Tibial nerve (tissue), 4 donors: ENCODE data around the gene IL17RD. TPM values are rescaled to one million over a fixed set of nuclear protein-coding genes. Genes with fewer than 3 reads are reported as not detected.
A peak's percentile ranks its signal among the peaks of the same experiment; 100 is the strongest.

Experiments
- DNase-seq, 2 donors: peaks; one replicate each; pipeline ENCODE4 v3.0.0-alpha.2; 2019; ENCODE audit warnings: low spot score in 2 of 2
- H3K27ac ChIP-seq, 4 donors: fragments of 200-600 bp; sonication (generic) in 3 of 4; one replicate each; pipeline ENCODE4 v1.5.1; 2017 to 2019; ENCODE audit warnings: mild to moderate bottlenecking in 1 of 4
- H3K27me3 ChIP-seq, 2 donors: fragments of 200-600 bp; sonication (generic) in 1 of 2; one replicate each; pipeline versions ENCODE4 v1.5.1 to v1.6.0; 2017 to 2019
- H3K36me3 ChIP-seq, 3 donors: fragments of 200-600 bp; sonication (generic); one replicate each; pipeline ENCODE4 v1.5.1; 2018 to 2019
- H3K4me1 ChIP-seq, 4 donors: fragments of 200-600 bp; sonication (generic) in 3 of 4; one replicate each; pipeline ENCODE4 v1.5.1; 2017 to 2019
- H3K4me3 ChIP-seq, 4 donors: fragments of 200-600 bp; sonication (generic) in 3 of 4; one replicate each; pipeline ENCODE4 v1.5.1; 2017 to 2019; ENCODE audit warnings: mild to moderate bottlenecking in 1 of 4, moderate library complexity in 1 of 4
- H3K9me3 ChIP-seq, 4 donors: fragments of 200-600 bp; sonication (generic) in 3 of 4; one replicate each; pipeline ENCODE4 v1.5.1; 2017 to 2019
- EP300 ChIP-seq, 2 donors: sonication (generic); formaldehyde crosslinking; IDR thresholded peaks; one replicate each; pipeline ENCODE4 v1.6.1; 2017; ENCODE audit warnings: antibody characterized with exemption in 2 of 2, mild to moderate bottlenecking in 1 of 2
- POLR2A ChIP-seq, 2 donors: fragments of 450-650 bp; IDR thresholded peaks; one replicate each; pipeline ENCODE4 v1.6.1; 2017; ENCODE audit warnings: antibody characterized with exemption in 2 of 2, mild to moderate bottlenecking in 2 of 2, moderate library complexity in 2 of 2
- WGBS, 2 donors: methylation state at CpG; one replicate each; pipeline ENCODE4 v1.1.5; 2018; 5-methylcytosine and 5-hydroxymethylcytosine counted together
- total RNA-seq, 4 donors: library from RNA; depleted of rRNA; stranded (reverse); fragments of >200 nt; gene quantifications; one replicate each; pipeline ENCODE4 v1.1.0, GENCODE V29; 2016
- TF ChIP-seq, protein P1 (sequence below), 5 experiments: fragments of 200-600 bp in 3 of 5; fragments of 450-650 bp in 2 of 5; sonication (generic) in 3 of 5; IDR thresholded peaks; one replicate each; pipeline ENCODE4 v1.5.1; 2016 to 2019; ENCODE audit warnings: antibody characterized with exemption in 5 of 5, mild to moderate bottlenecking in 3 of 5, moderate library complexity in 2 of 5

IL17RD gene
- total RNA-seq, 4 donors from 2014 or later = 9.8 to 13.8 (median 10.1) TPM

DNA sequence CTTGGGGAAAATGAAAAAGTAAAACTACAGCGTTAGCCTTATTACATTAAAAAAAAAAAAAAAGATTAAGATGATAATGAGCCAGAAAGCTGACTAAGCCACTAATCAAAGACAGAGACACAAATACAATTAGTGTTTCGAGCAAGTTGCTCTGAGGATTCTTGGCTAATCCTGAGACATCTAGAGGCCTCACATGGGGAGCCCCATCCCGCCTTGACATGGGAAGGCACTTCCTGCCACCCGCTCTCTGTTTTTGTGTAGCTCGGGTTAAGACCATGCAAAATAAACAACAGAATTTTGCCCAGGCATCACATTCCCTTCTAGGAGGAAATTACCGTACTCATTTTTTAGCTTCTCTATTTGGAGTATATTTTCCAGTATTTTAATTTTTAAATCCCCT, 19.4 kb upstream of the IL17RD start:
- no peaks in the 10 kb centered on the region for H3K36me3 ChIP-seq
- 23 to 31% methylated on average over 6 of the region's 6 CpGs for WGBS, 2 donors
- no peak for TF ChIP-seq POLR2A (IDR thresholded peaks at IDR 0.05)
- H3K27me3 ChIP-seq = no peaks in the 10 kb centered on the region
- no peaks in the 10 kb centered on the region for H3K4me1 ChIP-seq
- no peak overlapping the region for H3K27ac ChIP-seq
- H3K9me3 ChIP-seq = no peaks in the 10 kb centered on the region
- H3K4me3 ChIP-seq = no peak overlapping the region
- DNase-seq = no peak

DNA sequence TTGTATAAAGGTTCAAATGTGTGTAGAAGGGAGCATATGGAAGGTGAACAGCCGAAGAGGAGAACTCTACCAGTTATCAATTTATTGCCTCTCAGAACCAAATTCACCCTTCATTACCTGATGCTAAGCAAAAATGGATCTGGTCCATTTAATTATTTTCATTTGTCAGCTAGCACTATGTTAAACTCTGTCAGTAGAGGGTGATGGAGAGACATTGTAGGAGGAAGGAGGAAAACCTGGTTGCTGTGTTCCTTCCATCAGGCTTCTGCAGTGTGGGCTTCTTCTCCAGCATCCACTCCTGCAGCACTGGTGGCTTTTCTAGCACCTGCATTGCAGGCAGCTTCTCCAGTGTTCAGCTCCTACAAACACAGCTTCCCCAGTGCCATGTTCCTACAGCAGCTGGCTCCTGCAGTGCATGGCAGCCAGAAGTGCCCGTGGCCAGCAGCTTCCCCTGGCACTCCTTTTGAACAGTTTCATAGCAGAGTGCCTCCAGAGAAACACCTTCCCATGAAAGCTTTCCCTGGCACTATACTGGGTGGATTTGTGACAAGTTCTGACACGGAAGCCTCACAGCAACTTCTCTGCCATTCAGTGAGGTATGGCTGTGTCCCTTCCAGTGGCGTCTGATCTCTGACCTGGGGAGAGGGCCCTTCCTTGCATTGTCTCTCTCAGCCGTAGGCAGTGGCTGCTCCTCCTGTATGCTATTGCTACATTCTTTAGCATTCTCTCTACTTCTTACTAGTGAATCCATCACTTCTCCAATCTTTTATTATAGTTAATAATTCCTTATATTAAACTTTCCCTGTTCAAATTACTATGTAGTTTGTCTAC, 14.6 kb upstream of the IL17RD start:
- no peak overlapping the region for H3K27ac ChIP-seq
- no peak for DNase-seq
- no peak for TF ChIP-seq EP300 (IDR thresholded peaks at IDR 0.05)
- TF ChIP-seq POLR2A (IDR thresholded peaks at IDR 0.05) = no peak
- TF ChIP-seq, protein P1, sequence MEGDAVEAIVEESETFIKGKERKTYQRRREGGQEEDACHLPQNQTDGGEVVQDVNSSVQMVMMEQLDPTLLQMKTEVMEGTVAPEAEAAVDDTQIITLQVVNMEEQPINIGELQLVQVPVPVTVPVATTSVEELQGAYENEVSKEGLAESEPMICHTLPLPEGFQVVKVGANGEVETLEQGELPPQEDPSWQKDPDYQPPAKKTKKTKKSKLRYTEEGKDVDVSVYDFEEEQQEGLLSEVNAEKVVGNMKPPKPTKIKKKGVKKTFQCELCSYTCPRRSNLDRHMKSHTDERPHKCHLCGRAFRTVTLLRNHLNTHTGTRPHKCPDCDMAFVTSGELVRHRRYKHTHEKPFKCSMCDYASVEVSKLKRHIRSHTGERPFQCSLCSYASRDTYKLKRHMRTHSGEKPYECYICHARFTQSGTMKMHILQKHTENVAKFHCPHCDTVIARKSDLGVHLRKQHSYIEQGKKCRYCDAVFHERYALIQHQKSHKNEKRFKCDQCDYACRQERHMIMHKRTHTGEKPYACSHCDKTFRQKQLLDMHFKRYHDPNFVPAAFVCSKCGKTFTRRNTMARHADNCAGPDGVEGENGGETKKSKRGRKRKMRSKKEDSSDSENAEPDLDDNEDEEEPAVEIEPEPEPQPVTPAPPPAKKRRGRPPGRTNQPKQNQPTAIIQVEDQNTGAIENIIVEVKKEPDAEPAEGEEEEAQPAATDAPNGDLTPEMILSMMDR (IDR thresholded peaks at IDR 0.05) = peak in 1 of 5 experiments; percentile 7
- H3K36me3 ChIP-seq = no peaks in the 10 kb centered on the region
- no peaks in the 10 kb centered on the region for H3K27me3 ChIP-seq
- no peak overlapping the region for H3K4me3 ChIP-seq
- no peaks in the 10 kb centered on the region for H3K4me1 ChIP-seq
- H3K9me3 ChIP-seq = no peaks in the 10 kb centered on the region
- WGBS, 2 donors = 63 to 81% methylated on average over 5 of the region's 5 CpGs

DNA sequence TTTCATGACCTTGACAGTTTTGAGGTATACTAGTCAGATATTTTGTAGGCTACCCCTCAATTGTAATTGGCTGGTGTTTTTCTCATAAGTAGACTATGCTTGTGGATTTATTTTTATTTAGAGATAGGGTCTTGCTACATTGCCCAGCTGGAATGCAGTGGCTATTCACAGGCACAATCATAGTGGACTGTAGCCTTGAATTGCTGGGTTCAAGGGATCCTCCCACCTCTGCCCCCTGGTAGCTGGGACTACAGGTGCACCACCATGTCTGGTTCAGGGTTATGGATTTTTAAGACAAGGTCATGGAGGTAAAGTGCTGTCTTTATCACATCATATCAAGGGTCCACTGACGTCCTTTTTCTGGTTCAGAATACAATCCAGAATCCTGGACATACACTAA, 10.9 kb upstream of the IL17RD start:
- TF ChIP-seq POLR2A (IDR thresholded peaks at IDR 0.05) = no peak
- no peak for TF ChIP-seq EP300 (IDR thresholded peaks at IDR 0.05)
- TF ChIP-seq, protein P1 (IDR thresholded peaks at IDR 0.05) = no peak
- H3K36me3 ChIP-seq = no peaks in the 10 kb centered on the region
- no peaks in the 10 kb centered on the region for H3K4me1 ChIP-seq
- H3K27me3 ChIP-seq = no peaks in the 10 kb centered on the region
- H3K4me3 ChIP-seq = no peak overlapping the region
- no peaks in the 10 kb centered on the region for H3K9me3 ChIP-seq
- 76 to 89% methylated on average over 1 of the region's 1 CpG for WGBS, 2 donors
- no peak for DNase-seq
- no peak overlapping the region for H3K27ac ChIP-seq

DNA sequence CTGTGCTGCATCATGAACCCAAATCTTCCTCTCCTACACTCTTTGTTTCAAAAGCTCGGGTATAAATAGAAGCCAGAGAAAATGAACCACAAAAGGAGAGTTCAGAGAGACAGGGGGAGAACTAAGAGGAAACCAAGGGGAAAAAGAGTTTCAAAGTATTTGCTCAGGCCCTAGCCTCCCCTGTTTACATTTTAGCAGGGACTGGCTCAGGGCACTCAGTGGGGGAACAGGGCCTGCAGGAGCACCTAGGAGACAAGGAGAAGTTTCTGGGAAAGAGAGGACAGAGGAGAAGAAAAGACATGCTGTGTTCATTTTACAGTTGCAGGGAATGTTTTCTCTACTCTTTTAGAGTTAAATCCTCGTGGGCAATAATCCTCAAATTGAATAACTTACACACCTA, 8.5 kb upstream of the IL17RD start:
- TF ChIP-seq POLR2A (IDR thresholded peaks at IDR 0.05) (no peak), EP300 (IDR thresholded peaks at IDR 0.05) (no peak)
- TF ChIP-seq, protein P1 (IDR thresholded peaks at IDR 0.05) = no peak
- no peaks in the 10 kb centered on the region for H3K27me3 ChIP-seq
- H3K27ac ChIP-seq = no peak overlapping the region
- DNase-seq = no peak
- H3K4me1 ChIP-seq = peaks cover 0 to 10% (median 0%) of the 10 kb centered on the region in 4 donors
- no peaks in the 10 kb centered on the region for H3K36me3 ChIP-seq
- WGBS, 2 donors = 41 to 55% methylated on average over 2 of the region's 2 CpGs
- H3K9me3 ChIP-seq = no peaks in the 10 kb centered on the region
- no peak overlapping the region for H3K4me3 ChIP-seq

DNA sequence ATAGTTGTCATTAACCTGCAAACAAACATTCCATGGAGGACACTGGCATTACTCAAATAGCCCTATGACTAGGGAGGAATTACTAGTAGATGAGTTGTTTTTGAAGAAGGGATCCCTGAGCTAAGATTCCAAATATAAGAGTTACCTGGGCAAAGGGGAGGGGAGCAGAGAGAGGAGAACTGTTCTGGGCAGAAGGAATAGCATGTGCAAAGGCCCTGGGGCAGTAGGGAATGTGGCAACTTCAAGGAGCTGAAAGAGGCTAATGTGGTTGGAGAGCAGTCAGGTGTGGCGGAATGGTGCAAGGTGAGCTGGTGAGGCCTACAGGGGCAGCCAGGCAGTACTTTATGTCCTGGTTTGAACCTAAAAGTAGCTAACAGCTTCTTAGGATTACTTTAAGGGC, 5.8 kb upstream of the IL17RD start:
- no peak for DNase-seq
- WGBS, 2 donors = 89 to 95% methylated on average over 1 of the region's 1 CpG
- Histone ChIP-seq H3K4me3 (no peak overlapping the region), H3K36me3 (no peaks in the 10 kb centered on the region), H3K27me3 (no peaks in the 10 kb centered on the region), H3K27ac (no peak overlapping the region), H3K4me1 (peaks cover 0 to 11% (median 0%) of the 10 kb centered on the region in 4 donors), H3K9me3 (no peaks in the 10 kb centered on the region)
- TF ChIP-seq, protein P1 (IDR thresholded peaks at IDR 0.05) = no peak
